Osteocyte (in vitro differentiated cells): ENCODE data around the gene PAK3. TPM values are rescaled to one million over a fixed set of nuclear protein-coding genes. Genes with fewer than 3 reads are reported as not detected.

Experiments
- DNase-seq: peaks from one replicate; pipeline ENCODE4 v3.0.0; 2021; ENCODE audit warnings: mixed read lengths; ENCODE audit not compliant: unreplicated experiment; ENCODE audit errors: extremely low spot score
- H3K27ac Mint-ChIP-seq: one replicate; pipeline ENCODE4 v1.8.0; 2021; ENCODE audit warnings: mild to moderate bottlenecking, mixed read lengths; ENCODE audit not compliant: unreplicated experiment
- H3K27me3 Mint-ChIP-seq: one replicate; pipeline ENCODE4 v1.8.0; 2021; ENCODE audit warnings: mixed read lengths; ENCODE audit not compliant: unreplicated experiment
- H3K36me3 Mint-ChIP-seq: one replicate; pipeline ENCODE4 v1.8.0; 2021; ENCODE audit warnings: mixed read lengths; ENCODE audit not compliant: unreplicated experiment
- H3K4me1 Mint-ChIP-seq: one replicate; pipeline ENCODE4 v1.8.0; 2021; ENCODE audit warnings: mixed read lengths; ENCODE audit not compliant: unreplicated experiment
- H3K4me3 Mint-ChIP-seq: one replicate; pipeline ENCODE4 v1.8.0; 2021; ENCODE audit warnings: mild to moderate bottlenecking, moderate library complexity, mixed read lengths; ENCODE audit not compliant: unreplicated experiment
- H3K9me3 Mint-ChIP-seq: one replicate; pipeline ENCODE4 v1.8.0; 2021; ENCODE audit warnings: mixed read lengths; ENCODE audit not compliant: unreplicated experiment
- CTCF ChIP-seq: fragments of 200-600 bp; sonication (generic); IDR thresholded peaks from 2 replicates; pipeline ENCODE4 v1.5.0; 2021; ENCODE audit warnings: antibody characterized with exemption, mild to moderate bottlenecking, moderate library complexity
- long read RNA-seq: library from polyadenylated mRNA; unstranded; transcript quantifications from one replicate; pipeline ENCODE4 v2.0.0, GENCODE V29; 2021
- total RNA-seq: library from RNA; stranded (reverse); gene quantifications from 2 replicates; pipeline ENCODE4 v1.2.1, GENCODE V29; 2021

Gene PAK3
- not detected in 2 replicates for total RNA-seq
- long read RNA-seq = 0 reads

DNA sequence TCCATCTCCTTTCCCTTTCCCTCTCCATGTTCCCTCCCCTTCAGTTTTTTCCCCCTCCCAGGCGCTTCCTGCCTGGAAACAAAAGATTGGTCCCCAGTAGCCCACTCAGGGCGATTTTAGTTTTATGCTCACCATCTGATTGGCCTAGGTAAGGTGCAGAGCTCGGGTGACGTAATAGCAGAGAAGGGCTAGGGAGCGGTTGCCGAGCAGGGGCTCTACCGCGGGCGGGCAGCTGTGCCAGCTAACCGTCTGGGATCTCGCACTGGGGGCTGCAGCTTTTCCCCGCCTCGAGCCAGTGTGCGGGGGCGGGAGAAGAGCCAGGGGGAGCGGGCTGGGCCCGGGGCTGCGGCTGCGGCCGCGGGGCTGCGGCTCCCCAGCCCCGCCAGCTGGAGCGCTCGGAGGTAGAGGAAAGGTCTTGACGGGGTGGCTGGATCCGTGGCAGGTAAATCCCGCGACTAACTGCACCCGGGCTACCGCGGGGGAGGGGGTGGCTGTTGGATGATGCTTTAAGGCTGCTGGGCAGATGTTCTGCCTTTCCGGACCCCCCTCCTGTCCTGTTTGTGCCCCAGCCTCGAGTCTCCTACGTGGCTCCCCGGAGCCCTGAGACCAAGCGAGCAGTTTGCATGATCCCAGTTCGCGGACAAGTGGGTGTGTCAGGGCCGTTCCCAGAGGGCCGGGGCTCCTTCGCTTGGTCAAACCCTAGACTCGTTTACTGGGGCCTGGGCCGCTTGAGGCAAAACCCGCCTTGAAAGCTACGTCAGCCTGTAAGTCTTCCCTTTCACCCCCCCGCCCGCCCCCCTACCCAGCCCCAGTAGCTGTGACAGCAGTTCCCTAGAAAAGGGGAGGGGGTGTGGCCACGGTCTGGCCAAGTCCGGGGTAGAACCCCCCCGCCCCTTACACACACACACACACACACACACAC is at the start of gene PAK3:
Gene PAK3, plus strand, starts transcription at position 218 of the 922 bp plus-strand sequence. CDS start 26,913 bp downstream, outside the sequence.
- no peak for DNase-seq
- peaks cover 9% of the 10 kb centered on the region for H3K4me1 Mint-ChIP-seq
- peak within 1 kb of the TSS; percentile 73 for H3K4me3 Mint-ChIP-seq
- no peaks in the 10 kb centered on the region for H3K36me3 Mint-ChIP-seq
- no peaks in the 10 kb centered on the region for H3K9me3 Mint-ChIP-seq
- no peak for TF ChIP-seq CTCF
- H3K27ac Mint-ChIP-seq = no peak within 1 kb of the TSS
- H3K27me3 Mint-ChIP-seq = peaks cover 14% of the 10 kb centered on the region

DNA sequence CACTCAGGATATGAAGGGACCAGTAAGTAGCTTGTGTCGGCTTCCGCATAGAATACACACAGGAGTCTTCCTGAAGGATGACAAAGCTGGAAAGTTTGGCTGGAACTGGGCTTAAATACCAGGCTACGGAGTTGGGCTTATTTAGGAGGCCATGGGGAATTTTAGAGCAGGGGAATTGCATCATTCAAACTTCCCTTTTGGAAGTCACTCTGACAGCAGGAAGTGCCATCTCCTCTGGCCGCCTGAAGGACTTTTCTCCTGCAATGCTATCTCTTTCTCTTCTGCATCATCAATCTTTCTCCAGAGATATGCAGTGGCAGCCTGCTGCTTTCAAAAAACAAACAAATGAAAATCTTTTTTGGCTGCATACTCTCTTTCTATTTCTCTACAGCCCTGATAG is 48.4 kb upstream of the PAK3 start:
- no peak for TF ChIP-seq CTCF
- no peaks in the 10 kb centered on the region for H3K27me3 Mint-ChIP-seq
- no peak overlapping the region for H3K27ac Mint-ChIP-seq
- no peaks in the 10 kb centered on the region for H3K36me3 Mint-ChIP-seq
- no peak for DNase-seq
- H3K9me3 Mint-ChIP-seq = no peaks in the 10 kb centered on the region
- no peak overlapping the region for H3K4me3 Mint-ChIP-seq
- H3K4me1 Mint-ChIP-seq = no peaks in the 10 kb centered on the region

DNA sequence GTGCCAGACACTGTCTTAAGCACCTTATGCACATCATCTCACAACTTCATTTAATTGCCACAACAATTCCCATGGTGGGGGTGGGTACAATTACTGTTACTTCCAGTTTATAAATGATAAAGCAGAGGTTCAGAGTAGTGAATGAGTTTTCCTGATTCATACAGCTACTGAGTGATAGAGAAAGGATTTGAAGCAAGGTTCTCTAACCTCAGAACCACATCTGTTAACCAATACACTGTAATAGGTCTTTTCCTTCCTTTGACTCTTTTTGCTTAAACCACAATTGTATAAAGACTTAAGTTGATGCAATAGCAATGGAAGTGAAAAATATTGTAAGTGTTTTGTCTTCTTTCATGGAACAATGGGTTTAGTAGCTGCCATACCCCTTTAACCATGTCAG is 43.5 kb upstream of the PAK3 start:
- no peak for DNase-seq
- H3K4me1 Mint-ChIP-seq = no peaks in the 10 kb centered on the region
- no peaks in the 10 kb centered on the region for H3K27me3 Mint-ChIP-seq
- no peak for TF ChIP-seq CTCF
- no peak overlapping the region for H3K4me3 Mint-ChIP-seq
- H3K9me3 Mint-ChIP-seq = peaks cover 8% of the 10 kb centered on the region
- H3K27ac Mint-ChIP-seq = no peak overlapping the region
- no peaks in the 10 kb centered on the region for H3K36me3 Mint-ChIP-seq

DNA sequence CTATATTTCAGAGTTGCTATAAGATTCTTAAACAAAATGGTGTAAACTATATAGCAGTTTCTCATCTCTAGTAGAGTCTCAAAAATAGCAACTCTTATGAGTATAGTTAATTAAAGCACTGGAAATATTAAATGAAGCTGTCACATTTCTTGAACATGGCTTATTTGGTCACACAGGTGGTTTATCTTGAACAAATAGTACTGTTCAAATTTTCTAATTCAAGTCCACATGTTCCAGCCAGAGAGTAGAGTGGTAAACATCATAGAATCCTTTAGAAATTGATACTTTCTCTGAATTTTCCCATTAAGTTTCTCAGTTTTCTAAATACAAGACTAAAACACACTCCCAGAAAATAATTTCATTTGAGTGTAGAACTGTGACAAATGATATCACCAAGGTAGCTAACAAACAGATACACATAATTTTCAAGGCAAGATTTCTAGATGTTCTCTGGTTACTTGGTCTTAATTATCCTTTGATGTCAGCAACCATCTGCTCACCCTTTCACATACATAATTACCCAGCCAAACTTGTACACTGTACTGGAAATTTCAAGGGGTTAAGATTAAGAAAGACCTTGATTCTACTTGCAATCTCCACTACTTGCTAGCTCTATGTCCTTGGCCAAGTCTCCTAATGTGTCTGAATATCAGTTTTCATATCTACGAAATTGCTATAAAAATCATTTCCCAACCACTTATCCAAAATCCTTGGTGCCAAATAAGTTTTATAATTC is 24.3 kb upstream of the PAK3 start:
- no peak overlapping the region for H3K27ac Mint-ChIP-seq
- DNase-seq = no peak

More for the DNA sequence above, 24.3 kb upstream of the PAK3 start:
- no peak for TF ChIP-seq CTCF
- no peaks in the 10 kb centered on the region for H3K27me3 Mint-ChIP-seq
- H3K9me3 Mint-ChIP-seq = peaks cover 4% of the 10 kb centered on the region
- no peaks in the 10 kb centered on the region for H3K4me1 Mint-ChIP-seq
- no peaks in the 10 kb centered on the region for H3K36me3 Mint-ChIP-seq
- H3K4me3 Mint-ChIP-seq = no peak overlapping the region
